DMS53 treated with DMSO at 0.1 percent for 48 hours (cell line): ENCODE results near the gene C6orf141.

Source experiments
- DNase-seq: peaks from one replicate; lab custom pipeline; 2025; ENCODE audit not compliant: unreplicated experiment; lab: John Stamatoyannopoulos, UW

The C6orf141 gene

DNA sequence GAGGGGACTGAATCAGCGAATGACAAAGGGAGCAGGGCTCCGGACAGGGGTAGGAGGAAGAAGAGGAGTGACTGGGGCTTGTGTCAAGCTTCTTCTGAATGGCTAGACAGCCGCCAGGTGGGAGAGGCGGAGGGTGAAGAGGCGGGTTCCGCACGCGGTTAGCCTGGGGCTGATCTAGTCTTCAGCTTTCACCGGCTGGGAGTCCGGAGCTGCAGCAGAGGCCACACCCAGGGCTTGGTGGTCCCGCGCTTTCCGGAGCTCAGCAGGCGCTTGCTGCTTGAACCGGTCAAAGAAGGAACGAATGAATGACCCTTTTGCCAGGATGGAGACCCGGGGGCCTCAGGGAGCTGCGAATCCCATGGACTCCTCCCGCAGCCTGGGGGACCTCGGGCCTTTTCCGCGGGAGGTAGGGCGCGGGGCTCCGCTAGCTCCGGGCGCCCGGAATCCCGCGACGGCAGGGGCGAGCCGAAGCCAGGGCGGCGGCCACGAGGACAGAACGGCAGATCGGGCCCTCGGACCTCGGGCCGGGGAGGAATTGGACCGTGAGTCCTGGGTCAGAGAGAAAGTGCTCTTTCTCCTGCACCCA is at the start of gene C6orf141:
Gene C6orf141, plus strand, starts transcription at position 177 of the 586 bp plus-strand sequence. Its CDS starts 125 bp downstream, at position 302.
- peak; percentile 48 for DNase-seq

GRCh38 chr6:49504666-49505065 is 45.8 kb upstream of the C6orf141 start:
- no peak for DNase-seq

GRCh38 chr6:49506569-49507111 is 43.8 kb upstream of the C6orf141 start:
- peak; percentile 91 for DNase-seq

- DNase-seq, result peak; percentile 23
These were observed 41.1 kb upstream of the C6orf141 start for GRCh38 chr6:49509342-49509741.

GRCh38 chr6:49513153-49513989 is 37.1 kb upstream of the C6orf141 start:
- no peak for DNase-seq

DNA sequence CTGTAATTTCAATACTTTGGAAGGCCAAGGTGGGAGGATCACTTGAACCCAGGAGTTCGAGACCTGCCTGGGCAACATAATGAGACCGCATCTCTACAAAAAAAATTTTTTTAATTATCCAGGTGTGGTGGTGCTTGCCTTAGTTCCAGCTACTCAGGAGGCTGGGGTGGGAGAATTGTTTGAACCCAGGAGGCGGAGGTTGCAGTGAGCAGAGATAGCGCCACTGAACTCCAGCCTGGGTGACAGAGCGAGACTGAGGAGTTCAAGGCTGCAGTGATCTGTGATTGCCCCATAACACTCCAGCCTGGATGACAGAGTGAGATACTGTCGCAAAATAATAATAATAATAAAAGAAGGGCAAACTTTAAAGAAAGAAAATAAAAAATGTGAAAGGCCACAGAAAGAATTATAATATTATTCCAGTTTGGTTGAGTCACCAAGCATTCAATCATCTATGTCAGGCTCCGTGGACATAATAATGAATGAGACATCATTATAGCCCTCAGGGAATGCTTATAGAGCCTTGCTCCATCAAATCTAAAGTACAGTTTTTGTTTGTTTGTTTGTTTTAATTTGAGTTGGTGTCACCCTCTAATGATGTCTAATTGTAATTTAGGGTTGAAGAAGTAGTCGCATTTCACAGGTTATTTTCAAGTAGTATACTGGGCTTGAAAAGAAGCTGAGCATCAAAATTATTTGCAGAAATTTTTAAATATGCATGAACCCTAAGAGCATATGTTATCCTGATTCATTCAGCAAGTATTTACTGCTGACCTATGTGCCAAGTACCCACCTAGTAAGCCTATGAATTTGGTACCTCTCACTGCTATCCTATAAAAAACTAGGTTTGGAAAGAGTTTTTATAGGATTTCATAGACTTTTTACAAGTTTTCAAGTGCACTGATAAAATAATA is 35.6 kb upstream of the C6orf141 start:
- no peak for DNase-seq

GRCh38 chr6:49515485-49516146 is 34.9 kb upstream of the C6orf141 start:
- DNase-seq, result no peak

DNA sequence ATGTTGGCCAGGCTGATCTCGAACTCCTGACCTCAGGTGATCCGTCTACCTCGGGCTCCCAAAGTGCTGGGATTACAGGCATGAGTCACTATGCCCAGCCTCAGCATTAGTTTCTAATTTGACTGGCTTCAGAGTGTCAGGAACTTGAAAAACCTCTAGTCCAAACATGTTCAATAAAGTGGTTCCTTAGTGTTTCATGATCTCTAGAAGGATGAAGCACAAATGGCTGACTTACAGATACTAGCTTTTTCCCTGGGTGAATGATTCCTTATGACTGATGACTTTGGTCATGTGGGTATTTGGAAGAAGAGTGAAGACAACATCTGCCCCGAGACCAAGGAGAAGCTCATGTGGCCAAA is 34.3 kb upstream of the C6orf141 start:
- no peak for DNase-seq

- DNase-seq, result no peak
These were observed 32.5 kb upstream of the C6orf141 start for GRCh38 chr6:49517919-49518318.

DNA sequence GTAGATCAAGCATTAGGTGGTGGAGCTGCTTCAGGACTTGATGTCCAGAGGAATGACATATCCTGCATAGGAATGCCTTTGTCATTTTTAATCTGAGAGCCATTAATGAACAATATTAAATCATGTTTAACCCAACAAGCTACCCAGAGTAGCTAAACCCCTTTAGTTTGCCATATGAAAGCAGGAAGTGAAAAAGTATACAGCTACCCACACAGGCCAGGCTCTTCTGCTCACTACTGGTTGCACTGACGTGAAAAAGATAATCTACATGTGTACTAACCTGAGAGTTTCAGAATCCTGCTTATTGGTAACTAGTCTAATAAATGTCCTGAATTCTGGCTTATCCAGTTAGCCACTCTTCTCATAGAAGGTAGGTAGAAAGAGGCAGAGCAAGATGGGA is 30.8 kb upstream of the C6orf141 start:
- DNase-seq, result no peak

DNA sequence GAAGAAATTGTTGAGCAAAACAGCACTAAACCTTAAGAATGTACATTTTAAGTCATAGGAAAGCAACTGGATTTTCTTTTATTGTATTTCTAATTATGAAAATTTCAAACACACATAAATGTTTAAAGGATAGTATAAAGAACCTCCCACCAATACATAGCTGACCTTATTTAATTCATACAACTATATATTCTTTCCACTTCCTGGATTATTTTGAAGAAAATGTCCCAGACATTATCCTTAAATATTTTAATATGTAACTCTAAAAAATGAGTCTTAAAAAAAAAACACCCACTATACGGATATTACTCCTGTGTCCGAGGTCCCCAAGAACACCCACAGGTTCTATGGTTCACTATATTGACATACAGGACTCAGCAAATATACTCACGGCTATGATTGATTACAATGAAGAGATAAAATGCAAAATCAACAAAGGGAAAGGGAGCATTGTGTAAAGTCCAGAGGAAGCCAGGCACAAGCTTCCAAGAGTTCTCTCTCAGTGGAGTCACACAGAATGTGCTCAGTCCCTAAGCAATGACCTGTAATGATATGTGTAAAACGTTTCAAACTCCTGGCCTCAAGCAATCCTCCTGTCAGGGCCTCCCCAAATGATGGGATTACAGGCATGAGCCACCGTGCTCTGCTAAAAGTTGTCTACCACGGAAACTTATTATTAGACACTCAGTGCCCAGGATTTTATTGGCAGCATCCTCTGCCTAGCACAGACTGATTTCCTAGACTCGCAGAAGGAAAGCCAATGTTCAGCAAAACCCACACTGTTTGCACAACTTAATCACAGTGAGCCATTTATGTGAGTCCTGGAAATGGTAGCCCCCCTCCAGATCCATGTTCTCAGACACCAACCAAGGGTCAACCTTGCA is 27.5 kb upstream of the C6orf141 start:
- peak; percentile 65 for DNase-seq

GRCh38 chr6:49523901-49524300 is 26.6 kb upstream of the C6orf141 start:
- DNase-seq, result no peak

GRCh38 chr6:49524541-49524940 is 25.9 kb upstream of the C6orf141 start:
- no peak for DNase-seq

- DNase-seq, result no peak
These were observed 23.9 kb upstream of the C6orf141 start for GRCh38 chr6:49526598-49526997.

DNA sequence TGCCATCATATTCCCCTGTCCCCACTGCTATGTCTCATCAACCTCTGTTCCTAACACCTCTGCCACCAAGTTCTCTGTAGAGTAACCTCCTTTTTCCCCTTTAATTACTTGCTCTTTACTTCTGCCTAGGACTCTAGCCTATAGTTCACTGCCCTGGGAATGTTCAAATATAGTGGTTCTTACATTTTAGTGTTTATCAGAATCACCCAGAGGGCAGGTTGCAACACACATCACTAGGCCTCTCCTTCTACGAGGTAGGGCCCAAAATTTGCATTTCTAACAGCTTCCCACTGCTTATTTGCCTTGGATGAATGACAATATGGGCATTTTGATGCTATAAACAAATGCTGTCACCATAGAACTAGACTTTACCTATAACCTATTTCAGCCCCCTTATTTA is 23.1 kb upstream of the C6orf141 start:
- DNase-seq, result no peak

DNA sequence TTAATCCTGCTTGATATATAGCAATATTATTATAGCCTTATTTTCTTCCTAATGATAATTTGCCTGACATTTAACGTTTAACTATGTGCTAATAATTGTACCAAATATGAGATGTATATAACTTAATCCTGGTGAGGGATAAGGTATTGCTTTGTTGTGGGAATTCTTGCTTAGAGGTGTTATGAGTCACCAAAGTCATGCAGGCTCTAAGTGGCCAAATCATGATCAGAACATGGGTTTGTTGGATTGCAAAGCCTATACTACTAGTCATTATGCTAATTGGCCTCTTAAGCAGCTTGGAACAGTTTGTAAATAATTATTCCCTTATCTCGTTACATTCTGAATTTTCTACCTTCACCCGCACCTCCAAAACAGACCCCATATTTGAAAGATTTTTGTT is 21.9 kb upstream of the C6orf141 start:
- DNase-seq, result no peak

DNA sequence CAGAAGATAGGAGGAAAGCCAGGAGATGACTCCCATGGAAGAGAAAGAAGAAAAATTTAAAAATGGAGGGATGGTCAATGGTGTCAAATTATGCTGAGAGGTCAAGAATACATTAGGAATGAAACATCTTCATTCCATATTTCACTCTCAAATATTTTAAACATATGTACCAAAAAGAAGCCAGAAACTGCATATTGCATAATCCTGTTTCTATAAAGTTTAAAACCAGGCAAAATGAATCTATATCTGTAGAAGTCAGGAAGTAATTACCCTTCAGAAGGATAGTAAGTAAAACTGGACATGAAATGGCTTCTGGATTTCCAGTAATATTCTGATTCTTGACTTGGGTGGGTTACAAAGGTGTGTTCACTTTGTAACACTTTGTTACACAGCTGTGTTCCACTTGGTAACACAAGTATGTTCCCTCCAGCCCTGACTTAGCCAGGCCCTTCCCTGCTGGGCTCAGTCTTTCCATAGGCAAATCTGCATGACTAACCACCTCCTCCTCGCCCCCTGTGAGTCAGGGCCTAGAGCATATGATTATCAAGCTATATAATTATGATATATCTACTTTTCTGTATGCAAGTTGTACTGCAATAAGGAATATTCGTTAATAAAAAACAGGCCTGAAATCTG is 20.2 kb upstream of the C6orf141 start:
- DNase-seq, result no peak

GRCh38 chr6:49531774-49532569 is 18.5 kb upstream of the C6orf141 start:
- peak; percentile 91 for DNase-seq

DNA sequence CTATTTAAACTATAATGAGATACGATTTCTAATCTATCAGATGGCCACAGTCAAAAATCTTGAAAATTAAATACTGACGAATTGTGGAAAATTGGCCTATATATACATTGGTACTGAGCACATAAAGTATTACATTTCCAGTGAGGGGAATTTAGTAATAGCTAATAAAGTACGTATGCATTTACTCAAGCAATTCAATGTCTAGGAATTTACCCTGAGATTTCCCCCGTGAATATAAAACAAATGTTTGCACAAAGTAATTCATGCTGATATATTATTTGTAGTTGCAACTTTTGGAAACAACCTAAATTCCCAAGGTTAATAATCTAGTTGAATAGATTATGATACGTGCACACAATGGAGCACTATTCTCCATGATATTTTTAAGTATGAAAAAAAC is 14.7 kb upstream of the C6orf141 start:
- DNase-seq, result no peak
